CD14-positive monocyte (primary cell): ENCODE results near the gene EMID1. TPM values are rescaled to one million over a fixed set of nuclear protein-coding genes. Genes with fewer than 3 reads are reported as not detected.

ENCODE experiments used
- DNase-seq, 3 donors: peaks; one replicate each; pipeline ENCODE4 v3.0.0-alpha.2; 2011 to 2022
- H2AFZ ChIP-seq: 2 replicates; pipeline ENCODE4 v1.6.0; 2012; ENCODE audit warnings: mild to moderate bottlenecking, low read depth, low read length, inconsistent platforms; ENCODE audit not compliant: insufficient read depth, poor library complexity, severe bottlenecking
- H3K27ac ChIP-seq, 2 donors: 1 replicate in 1 of 2; 2 replicates in 1 of 2; pipeline ENCODE4 v1.5.1; 2012 to 2013; ENCODE audit warnings: low read length in 2 of 2, control low read depth in 1 of 2, inconsistent platforms in 1 of 2, low read depth in 1 of 2, mild to moderate bottlenecking in 1 of 2
- H3K27me3 ChIP-seq, 2 donors: one replicate each; pipeline versions ENCODE4 v1.6.0 to v1.6.1; 2011 to 2013; ENCODE audit warnings: low read length in 2 of 2; ENCODE audit not compliant: control insufficient read depth in 2 of 2, insufficient read depth in 2 of 2
- H3K36me3 ChIP-seq, 2 donors: replicated peaks in 1 of 2; 1 replicate in 1 of 2; 2 replicates in 1 of 2; pipeline versions ENCODE4 v1.5.1 to v1.6.1; 2012 to 2013; ENCODE audit warnings: low read length in 2 of 2, control low read depth in 1 of 2, inconsistent platforms in 1 of 2, mild to moderate bottlenecking in 1 of 2; ENCODE audit not compliant: insufficient read depth in 2 of 2, control insufficient read depth in 1 of 2
- H3K4me1 ChIP-seq, 2 donors: 1 replicate in 1 of 2; 2 replicates in 1 of 2; pipeline versions ENCODE4 v1.5.1 to v1.6.1; 2012 to 2013; ENCODE audit warnings: low read length in 2 of 2, control low read depth in 1 of 2, inconsistent platforms in 1 of 2, mild to moderate bottlenecking in 1 of 2, moderate library complexity in 1 of 2; ENCODE audit not compliant: insufficient read depth in 2 of 2, control insufficient read depth in 1 of 2
- H3K4me2 ChIP-seq: replicated peaks from 2 replicates; pipeline ENCODE3; 2012; ENCODE audit warnings: low read length, moderate library complexity, mild to moderate bottlenecking; ENCODE audit not compliant: poor library complexity, severe bottlenecking; ENCODE audit errors: extremely low read depth
- H3K4me3 ChIP-seq, 3 experiments: fragments of 200-600 bp in 1 of 3; sonication (generic) in 1 of 3; replicated peaks in 1 of 3; 1 replicate in 2 of 3; 2 replicates in 1 of 3; pipeline ENCODE4 v1.5.1; 2011 to 2013; ENCODE audit warnings: low read length in 3 of 3, mild to moderate bottlenecking in 3 of 3, control low read depth in 2 of 3, low read depth in 2 of 3, inconsistent platforms in 1 of 3, moderate library complexity in 1 of 3
- H3K79me2 ChIP-seq: 2 replicates; pipeline ENCODE4 v1.6.0; 2012; ENCODE audit warnings: mild to moderate bottlenecking, control low read depth, inconsistent platforms, low read length, moderate library complexity; ENCODE audit not compliant: insufficient read depth
- H3K9ac ChIP-seq: 2 replicates; pipeline ENCODE4 v1.6.0; 2017; ENCODE audit warnings: low read length, mild to moderate bottlenecking; ENCODE audit not compliant: insufficient read depth, poor library complexity, severe bottlenecking
- H3K9me3 ChIP-seq, 2 donors: replicated peaks in 1 of 2; 1 replicate in 1 of 2; 2 replicates in 1 of 2; pipeline versions ENCODE4 v1.5.1 to v1.6.1; 2012 to 2013; ENCODE audit warnings: low read length in 2 of 2, control low read depth in 1 of 2; ENCODE audit not compliant: control insufficient read depth in 1 of 2, insufficient read depth in 1 of 2
- H4K20me1 ChIP-seq: 2 replicates; pipeline ENCODE4 v1.6.0; 2012; ENCODE audit warnings: mild to moderate bottlenecking, low read length, control low read depth, moderate library complexity; ENCODE audit not compliant: insufficient read depth
- H3K27ac Mint-ChIP-seq, 7 donors: one replicate each; pipeline ENCODE4 v1.8.0; 2020; ENCODE audit warnings: mild to moderate bottlenecking in 7 of 7, mixed read lengths in 7 of 7, moderate library complexity in 6 of 7, inconsistent platforms in 2 of 7
- H3K27me3 Mint-ChIP-seq, 3 donors: one replicate each; pipeline ENCODE4 v1.8.0; 2021 to 2022; ENCODE audit warnings: low read depth in 3 of 3, mild to moderate bottlenecking in 3 of 3, mixed read lengths in 3 of 3, moderate library complexity in 3 of 3, inconsistent platforms in 1 of 3
- H3K36me3 Mint-ChIP-seq, 2 donors: one replicate each; pipeline ENCODE4 v1.8.0; 2020; ENCODE audit warnings: mixed read lengths in 2 of 2, inconsistent platforms in 1 of 2, mild to moderate bottlenecking in 1 of 2
- H3K4me1 Mint-ChIP-seq: one replicate; pipeline ENCODE4 v1.8.0; 2020; ENCODE audit warnings: mild to moderate bottlenecking, mixed read lengths
- H3K4me3 Mint-ChIP-seq, 2 donors: one replicate each; pipeline ENCODE4 v1.8.0; 2020; ENCODE audit warnings: mild to moderate bottlenecking in 2 of 2, mixed read lengths in 2 of 2, moderate library complexity in 1 of 2
- H3K9me3 Mint-ChIP-seq, 7 donors: one replicate each; pipeline ENCODE4 v1.8.0; 2020 to 2022; ENCODE audit warnings: mixed read lengths in 7 of 7, mild to moderate bottlenecking in 6 of 7, moderate library complexity in 6 of 7, inconsistent platforms in 2 of 7
- CTCF ChIP-seq: fragments of 200-600 bp; IDR thresholded peaks from one replicate; pipeline ENCODE4 v1.8.0; 2022; ENCODE audit warnings: antibody characterized with exemption, mild to moderate bottlenecking
- WGBS: methylation state at CpG from one replicate; pipeline ENCODE4 v1.1.5; 2013; ENCODE audit warnings: missing lambda C conversion rate; ENCODE audit not compliant: insufficient coverage; 5-methylcytosine and 5-hydroxymethylcytosine counted together
- intact Hi-C, 2 donors: fragments of 100-400 bp; cut with micrococcal nuclease; formaldehyde crosslinking; loops; one replicate each; pipeline versions ENCODE4 v1.15.0 to v1.15.1; 2023
- polyA plus RNA-seq, 3 donors: library from polyadenylated mRNA; depleted of rRNA in 1 of 3; unstranded in 2 of 3; stranded (reverse) in 1 of 3; fragments of 300-500 nt in 2 of 3; fragments of >200 nt in 1 of 3; fragmentation: Illumina TruSeq in 2 of 3; gene quantifications; 1 replicate in 2 of 3; 2 replicates in 1 of 3; pipeline ENCODE4 v1.2.3, GENCODE V29; 2012 to 2021

Gene EMID1
- polyA plus RNA-seq, 3 donors = not detected

GRCh38 chr22:29216873-29217666 lies 11.4 kb downstream of the EMID1 start:
- no peaks in the 10 kb centered on the region for H3K9me3 Mint-ChIP-seq
- 51% methylated on average over 9 of the region's 14 CpGs for WGBS
- H3K4me1 Mint-ChIP-seq = peaks cover 8% of the 10 kb centered on the region
- peaks cover 0 to 5% (median 4%) of the 10 kb centered on the region in 3 donors for H3K27me3 Mint-ChIP-seq
- H3K79me2 ChIP-seq = no peaks in the 10 kb centered on the region
- no peak overlapping the region for H3K4me2 ChIP-seq
- no peak for TF ChIP-seq CTCF
- H3K4me3 ChIP-seq = no peak overlapping the region
- DNase-seq = peak; percentile 10 to 73 (median 38)
- no peak overlapping the region for H3K9ac ChIP-seq
- no peaks in the 10 kb centered on the region for H3K27me3 ChIP-seq
- peak overlapping the region in 2 of 7 donors; percentile 44 to 63 for H3K27ac Mint-ChIP-seq
- H3K4me3 Mint-ChIP-seq = no peak overlapping the region
- H2AFZ ChIP-seq = no peak overlapping the region
- H3K36me3 ChIP-seq = no peaks in the 10 kb centered on the region
- intact Hi-C loops = no loop called here
- H3K27ac ChIP-seq = no peak overlapping the region
- peaks cover 8% of the 10 kb centered on the region in 2 donors for H3K4me1 ChIP-seq
- no peaks in the 10 kb centered on the region for H4K20me1 ChIP-seq
- H3K36me3 Mint-ChIP-seq = no peaks in the 10 kb centered on the region
- H3K9me3 ChIP-seq = no peaks in the 10 kb centered on the region

- Histone ChIP-seq H3K27me3 (no peaks in the 10 kb centered on the region), H3K36me3 (no peaks in the 10 kb centered on the region), H3K9ac (no peak overlapping the region), H3K9me3 (no peaks in the 10 kb centered on the region), H3K4me2 (no peak overlapping the region), H3K79me2 (no peaks in the 10 kb centered on the region), H3K4me1 (peaks cover 8% of the 10 kb centered on the region in 2 donors), H4K20me1 (no peaks in the 10 kb centered on the region), H2AFZ (no peak overlapping the region), H3K4me3 (no peak overlapping the region), H3K27ac (no peak overlapping the region)
- no peak for TF ChIP-seq CTCF
- H3K4me3 Mint-ChIP-seq = no peak overlapping the region
- H3K27me3 Mint-ChIP-seq = peaks cover 0 to 5% (median 4%) of the 10 kb centered on the region in 3 donors
- WGBS = 80% methylated on average over 12 of the region's 13 CpGs
- intact Hi-C loops = no loop called here
- H3K4me1 Mint-ChIP-seq = peaks cover 8% of the 10 kb centered on the region
- H3K27ac Mint-ChIP-seq = no peak overlapping the region
- no peaks in the 10 kb centered on the region for H3K9me3 Mint-ChIP-seq
- H3K36me3 Mint-ChIP-seq = no peaks in the 10 kb centered on the region
- no peak for DNase-seq
Measured at GRCh38 chr22:29217827-29218757, 12.4 kb downstream of the EMID1 start.
